Suppressor macrophage treated with lipopolysaccharide for 4 hours (primary cell): ENCODE measurements around the gene ATP2B1.

Experiments used
- DNase-seq: peaks from one replicate; pipeline ENCODE4 v3.0.0-alpha.2; 2020

The ATP2B1 gene

GRCh38 chr12:89574736-89575208 is 133.9 kb downstream of the ATP2B1 start:
- DNase-seq = no peak

GRCh38 chr12:89573051-89573810 is 135.4 kb downstream of the ATP2B1 start:
- no peak for DNase-seq

GRCh38 chr12:89571491-89572195 is 137.0 kb downstream of the ATP2B1 start:
- no peak for DNase-seq

GRCh38 chr12:89568484-89568883 is 140.2 kb downstream of the ATP2B1 start:
- DNase-seq = peak; percentile 3

- DNase-seq = no peak
Measured at GRCh38 chr12:89567691-89568239, 140.9 kb downstream of the ATP2B1 start.

GRCh38 chr12:89566615-89567014 is 142.0 kb downstream of the ATP2B1 start:
- peak; percentile 41 for DNase-seq

- no peak for DNase-seq
Measured at GRCh38 chr12:89565002-89565401, 143.6 kb downstream of the ATP2B1 start.

- DNase-seq = no peak
Measured at GRCh38 chr12:89559753-89560152, 148.9 kb downstream of the ATP2B1 start.

GRCh38 chr12:89556976-89557375 is 151.7 kb downstream of the ATP2B1 start:
- no peak for DNase-seq

GRCh38 chr12:89552376-89552775 is 156.3 kb downstream of the ATP2B1 start:
- DNase-seq = no peak

- DNase-seq = no peak
Measured at GRCh38 chr12:89551747-89552146, 156.9 kb downstream of the ATP2B1 start.

- peak; percentile 11 for DNase-seq
Measured at GRCh38 chr12:89547101-89547500, 161.5 kb downstream of the ATP2B1 start.

GRCh38 chr12:89546151-89546550 is 162.5 kb downstream of the ATP2B1 start:
- no peak for DNase-seq

GRCh38 chr12:89544681-89545184 is 163.9 kb downstream of the ATP2B1 start:
- DNase-seq = no peak

- no peak for DNase-seq
Measured at GRCh38 chr12:89544022-89544421, 164.6 kb downstream of the ATP2B1 start.

- DNase-seq = peak; percentile 80
Measured at GRCh38 chr12:89542912-89543592, 165.6 kb downstream of the ATP2B1 start.

GRCh38 chr12:89542236-89542635 is 166.4 kb downstream of the ATP2B1 start:
- no peak for DNase-seq

- no peak for DNase-seq
Measured at GRCh38 chr12:89540586-89540985, 168.1 kb downstream of the ATP2B1 start.

GRCh38 chr12:89539426-89540223 is 169.0 kb downstream of the ATP2B1 start:
- DNase-seq = no peak

GRCh38 chr12:89538897-89539296 is 169.7 kb downstream of the ATP2B1 start:
- DNase-seq = no peak
